Activated CD8-positive, alpha-beta memory T cell treated with anti-CD3 and anti-CD28 coated beads for 48 hours (primary cell): ENCODE measurements around the gene KLHDC4.
"Not testable (repeated sequence)": the region's sequence is repeated elsewhere in the genome, so short reads cannot be mapped to it uniquely, and the experiment has no call there.

Experiments used
- DNase-seq, 3 experiments: peaks; one replicate each; pipeline ENCODE4 v3.0.0-alpha.2; 2020; ENCODE audit warnings: low read depth in 2 of 3, low spot score in 2 of 3

KLHDC4 gene

DNA sequence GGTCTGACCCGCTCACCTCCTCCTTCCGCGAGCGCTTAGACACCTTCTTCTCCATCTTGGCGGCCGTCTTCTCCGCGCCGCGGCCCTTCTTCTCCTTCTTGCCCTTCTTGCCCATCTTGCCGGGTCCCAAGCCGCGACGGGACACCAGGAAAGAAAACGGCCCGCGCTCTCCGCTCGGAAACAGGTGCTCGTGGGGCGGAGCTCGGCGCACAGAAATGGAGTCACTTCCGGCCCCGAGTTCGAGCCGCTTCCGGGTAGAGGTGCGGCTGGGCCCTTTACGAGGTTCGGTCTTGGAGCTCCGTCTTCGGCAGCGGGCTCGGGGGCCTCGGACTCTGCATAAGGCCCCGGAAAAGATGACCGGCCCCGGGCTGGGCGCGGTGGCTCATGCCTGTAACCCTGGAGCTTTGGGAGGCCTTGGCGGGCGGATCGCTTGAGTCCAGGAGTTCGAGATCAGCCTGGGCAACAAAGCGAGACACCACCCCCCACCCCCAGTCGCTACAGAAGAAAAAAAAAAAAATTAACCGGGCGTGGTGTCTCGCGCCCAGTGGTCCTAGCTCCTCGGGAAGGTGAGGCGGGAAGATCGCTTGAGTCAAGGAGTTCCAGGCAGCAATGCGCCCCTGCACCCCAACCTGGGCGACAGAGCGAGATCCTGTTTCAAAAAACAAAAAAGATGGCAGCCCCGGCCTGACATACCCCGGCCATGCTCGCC is at the start of gene KLHDC4:
Gene KLHDC4, minus strand, starts transcription at position 211 of the 709 bp plus-strand sequence. Its CDS starts 96 bp downstream, at position 115.
- DNase-seq, result peak; percentile 72 to 79 (median 78)

- DNase-seq, result no peak
These were observed 49.8 kb upstream of the KLHDC4 start for GRCh38 chr16:87815567-87815966.

GRCh38 chr16:87812200-87812656 is 46.4 kb upstream of the KLHDC4 start:
- DNase-seq, result no peak

GRCh38 chr16:87811454-87811853 is 45.7 kb upstream of the KLHDC4 start:
- DNase-seq, result not testable (repeated sequence)

DNA sequence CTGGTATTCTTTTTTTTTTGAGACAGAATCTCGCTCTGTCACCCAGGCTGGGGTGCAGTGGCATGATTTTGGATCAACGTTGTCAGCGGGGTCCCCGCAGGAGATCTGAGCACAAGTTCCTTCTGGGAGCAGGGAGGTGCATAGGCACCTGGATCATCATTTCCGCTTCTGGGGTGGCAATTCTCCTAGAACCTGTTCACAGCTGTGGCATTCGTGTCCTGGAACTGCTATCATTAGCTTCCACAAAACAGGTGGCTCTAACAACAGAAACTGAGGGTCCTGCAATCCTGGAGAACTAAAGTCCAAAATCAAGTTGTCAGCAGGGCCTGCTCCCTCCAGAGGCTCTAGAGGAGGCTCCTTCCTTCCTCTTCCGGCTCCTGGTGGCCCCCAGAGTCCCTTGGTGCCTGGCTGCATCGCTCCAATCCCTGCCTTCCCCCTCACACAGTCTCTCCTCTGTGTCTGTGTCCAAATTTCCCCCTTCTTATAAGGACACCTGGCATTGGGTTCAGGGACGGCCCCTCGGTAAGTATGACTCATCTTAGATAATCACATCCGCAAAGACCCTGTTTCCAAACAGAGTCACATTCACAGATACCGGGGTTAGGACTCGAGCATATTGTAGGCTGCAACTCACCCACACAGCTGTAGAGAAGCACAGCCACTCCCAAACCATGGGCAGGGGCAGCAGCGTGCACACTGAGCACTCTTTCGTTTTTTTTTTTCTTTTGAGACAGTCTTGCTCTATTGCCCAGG is 43.5 kb upstream of the KLHDC4 start:
- DNase-seq, result no peak

- no peak for DNase-seq
These were observed 42.3 kb upstream of the KLHDC4 start for GRCh38 chr16:87808108-87808507.

DNA sequence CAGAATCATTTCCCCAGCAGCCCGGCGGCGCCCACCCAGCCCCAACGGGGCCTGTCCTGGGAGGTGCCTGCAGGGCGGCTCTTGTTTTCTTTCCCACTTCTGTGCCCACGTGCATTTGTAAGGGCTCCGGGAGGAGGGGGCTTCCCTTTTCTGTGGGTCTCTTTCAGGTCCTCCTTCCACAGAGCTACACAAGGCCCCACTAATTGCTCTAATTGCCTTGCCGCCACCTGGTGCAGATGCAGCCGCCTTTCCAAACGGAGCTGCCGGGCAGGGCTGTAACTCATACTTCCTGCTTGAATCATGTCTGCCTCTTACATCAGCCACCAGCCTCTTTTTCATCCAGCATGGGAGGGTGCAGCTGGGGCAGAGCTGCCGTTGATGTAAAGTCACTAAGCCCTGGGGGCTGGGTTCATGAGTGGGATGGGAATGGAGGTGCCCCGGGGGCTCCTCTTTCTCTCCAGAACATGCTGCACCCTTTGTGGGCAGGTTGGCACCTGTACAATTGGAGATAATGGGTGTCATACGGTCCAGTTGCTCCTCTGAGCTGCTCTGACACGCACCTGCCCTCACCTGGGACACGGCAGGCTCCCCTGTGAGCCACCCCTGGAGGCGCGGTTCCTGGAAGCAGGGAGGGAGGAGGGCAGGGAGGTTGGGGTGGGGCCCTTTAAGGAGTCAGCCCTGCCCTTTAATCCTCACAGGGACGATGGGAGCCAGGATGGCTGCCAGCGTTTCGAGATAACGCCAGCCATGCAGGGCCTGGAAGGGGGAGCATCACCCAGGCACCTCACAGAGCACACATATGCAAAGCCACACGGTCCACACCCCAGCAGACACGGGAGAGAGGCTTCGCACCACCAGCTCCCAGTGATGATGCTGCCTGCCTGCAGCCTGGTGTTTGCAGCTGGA is 41.1 kb upstream of the KLHDC4 start:
- no peak for DNase-seq

GRCh38 chr16:87806261-87806640 is 40.5 kb upstream of the KLHDC4 start:
- no peak for DNase-seq

GRCh38 chr16:87803385-87803784 is 37.6 kb upstream of the KLHDC4 start:
- no peak for DNase-seq

GRCh38 chr16:87802670-87803069 is 36.9 kb upstream of the KLHDC4 start:
- no peak for DNase-seq

DNA sequence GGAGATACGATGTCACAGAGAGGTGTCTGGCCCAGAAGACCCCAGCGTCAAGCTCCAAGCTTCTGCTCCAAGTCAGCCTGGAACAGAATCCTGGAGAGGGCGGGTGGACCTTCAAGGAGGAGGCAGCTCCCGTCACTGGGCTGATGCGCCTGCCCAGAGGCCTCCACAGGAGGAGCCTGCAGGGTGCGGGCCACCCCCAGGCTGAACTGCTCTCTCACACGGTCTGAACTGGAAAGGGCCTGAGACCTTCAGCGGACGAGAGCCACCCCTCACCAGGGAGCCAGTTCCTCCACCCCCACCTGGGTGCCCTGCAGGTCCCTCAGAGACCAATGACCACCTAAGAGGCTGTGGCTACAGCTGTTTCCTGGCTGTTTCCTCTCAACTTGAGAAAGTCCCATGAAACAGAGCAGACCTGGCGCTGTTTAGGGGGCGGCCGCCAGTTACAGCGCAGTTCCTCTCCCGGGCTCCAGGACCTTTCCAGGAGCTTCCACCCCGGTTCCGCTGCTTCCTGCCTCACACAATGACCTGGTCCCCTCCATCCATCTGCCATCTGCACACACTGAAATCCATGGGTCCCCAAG is 36.0 kb upstream of the KLHDC4 start:
- no peak for DNase-seq

- DNase-seq, result no peak
These were observed 34.7 kb upstream of the KLHDC4 start for GRCh38 chr16:87800497-87800896.

GRCh38 chr16:87795336-87795735 is 29.6 kb upstream of the KLHDC4 start:
- DNase-seq, result no peak

- no peak for DNase-seq
These were observed 28.8 kb upstream of the KLHDC4 start for GRCh38 chr16:87794485-87795078.

- no peak for DNase-seq
These were observed 26.4 kb upstream of the KLHDC4 start for GRCh38 chr16:87792205-87792565.

GRCh38 chr16:87791295-87792204 is 25.8 kb upstream of the KLHDC4 start:
- DNase-seq, result no peak

GRCh38 chr16:87790292-87791100 is 24.7 kb upstream of the KLHDC4 start:
- no peak for DNase-seq

- DNase-seq, result no peak
These were observed 23.9 kb upstream of the KLHDC4 start for GRCh38 chr16:87789437-87790291.
